HCT116 (cell line): ENCODE measurements around the gene SNTG2. TPM values are rescaled to one million over a fixed set of nuclear protein-coding genes. Genes with fewer than 3 reads are reported as not detected.

Experiments used
- ATAC-seq: fragments of 200-7000 bp; cut with Tn5 transposase; 2 replicates; pipeline ENCODE4 v1.9.1; 2020; ENCODE audit warnings: mild to moderate bottlenecking, moderate library complexity
- BruUV-seq: library from RNA; stranded (reverse); fragments of 400-500 nt; replicated peaks from 2 replicates; lab custom pipeline; 2021; lab: Mats Ljungman, UMichigan
- CTCF ChIA-PET: fragments of 300-600 bp; sonication (Branson Sonifier 250); formaldehyde crosslinking; loops from one replicate; lab custom pipeline; 2021; ENCODE audit warnings: antibody characterized with exemption; lab: Charles Lee
- POLR2A ChIA-PET: fragments of 300-600, 350-600 bp; sonication (Branson Sonifier 250); formaldehyde crosslinking; loops from one replicate; lab custom pipeline; 2021; ENCODE audit warnings: antibody characterized with exemption; lab: Charles Lee
- RAD21 ChIA-PET, 2 experiments: fragments of 300-600 bp; sonication (Branson Sonifier 250); formaldehyde crosslinking; loops; one replicate each; lab custom pipeline; 2023; ENCODE audit warnings: low total read pairs in 2 of 2; ENCODE audit not compliant: uncharacterized antibody in 2 of 2, unreplicated experiment in 2 of 2, low non-redundant PET in 1 of 2; lab: Charles Lee
- DNase-seq: peaks from one replicate; pipeline ENCODE4 v3.0.0-alpha.2; 2010; ENCODE audit warnings: low read depth, low spot score
- H2AFZ ChIP-seq: fragments of 200-600 bp; shearing (Covaris generic), sonication (generic); 2 replicates; pipeline ENCODE4 v1.6.1; 2017; ENCODE audit warnings: low read depth, mixed run types, mixed read lengths, antibody characterized with exemption, low read length; ENCODE audit not compliant: poor library complexity, severe bottlenecking
- H3K27ac ChIP-seq: 2 replicates; pipeline ENCODE4 v1.5.1; 2012; ENCODE audit warnings: low read depth, low read length
- H3K27me3 ChIP-seq: fragments of 200-600 bp; sonication (generic); 2 replicates; pipeline ENCODE4 v1.6.1; 2016; ENCODE audit warnings: mixed run types, low read length, mixed read lengths; ENCODE audit not compliant: insufficient read depth
- H3K36me3 ChIP-seq, 2 experiments: fragments of 200-500 bp in 1 of 2; fragments of 200-600 bp in 1 of 2; sonication (Bioruptor generic) in 1 of 2; sonication (generic) in 1 of 2; 2 replicates each; pipeline versions ENCODE4 v1.5.1 to v1.6.1; 2014 to 2016; ENCODE audit warnings: low read length in 2 of 2, inconsistent platforms in 1 of 2, mixed read lengths in 1 of 2, mixed run types in 1 of 2; ENCODE audit not compliant: insufficient read depth in 2 of 2, control insufficient read depth in 1 of 2
- H3K4me1 ChIP-seq, 2 experiments: fragments of 200-600 bp in 1 of 2; sonication (generic) in 1 of 2; 2 replicates each; pipeline versions ENCODE4 v1.5.1 to v1.6.1; 2012 to 2017; ENCODE audit warnings: low read length in 2 of 2, inconsistent platforms in 1 of 2, mild to moderate bottlenecking in 1 of 2, mixed read lengths in 1 of 2, mixed run types in 1 of 2, moderate library complexity in 1 of 2; ENCODE audit not compliant: insufficient read depth in 2 of 2, control insufficient read depth in 1 of 2
- H3K4me2 ChIP-seq: fragments of 200-600 bp; sonication (generic); 2 replicates; pipeline ENCODE4 v1.6.1; 2017; ENCODE audit warnings: mixed run types, low read length, mixed read lengths
- H3K4me3 ChIP-seq, 2 experiments: fragments of 200-600 bp in 1 of 2; sonication (generic) in 1 of 2; replicated peaks in 1 of 2; 2 replicates each; pipeline ENCODE4 v1.5.1; 2011 to 2016; ENCODE audit warnings: low read length in 2 of 2, control low read depth in 1 of 2, low read depth in 1 of 2, mild to moderate bottlenecking in 1 of 2, mixed read lengths in 1 of 2, mixed run types in 1 of 2
- H3K79me2 ChIP-seq: fragments of 200-600 bp; sonication (generic); 2 replicates; pipeline ENCODE4 v1.6.1; 2017; ENCODE audit warnings: mild to moderate bottlenecking, mixed run types, low read length, moderate library complexity, mixed read lengths; ENCODE audit not compliant: insufficient read depth
- H3K9ac ChIP-seq: fragments of 200-600 bp; sonication (generic); 2 replicates; pipeline ENCODE4 v1.6.1; 2016; ENCODE audit warnings: low read length, mixed read lengths
- H3K9me2 ChIP-seq: fragments of 200-600 bp; sonication (generic), shearing (Covaris generic); 2 replicates; pipeline ENCODE4 v1.6.1; 2017; ENCODE audit warnings: mixed run types, mild to moderate bottlenecking, moderate library complexity; ENCODE audit not compliant: insufficient read depth
- H3K9me3 ChIP-seq, 2 experiments: fragments of 200-500 bp in 1 of 2; fragments of 200-600 bp in 1 of 2; sonication (Bioruptor generic) in 1 of 2; sonication (generic) in 1 of 2; 2 replicates each; pipeline ENCODE4 v1.6.1; 2014 to 2017; ENCODE audit warnings: low read length in 2 of 2, mixed read lengths in 2 of 2, inconsistent platforms in 1 of 2, low read depth in 1 of 2, mild to moderate bottlenecking in 1 of 2, mixed run types in 1 of 2, moderate library complexity in 1 of 2; ENCODE audit not compliant: control insufficient read depth in 1 of 2, insufficient read depth in 1 of 2
- H4K20me1 ChIP-seq: fragments of 200-600 bp; sonication (generic), shearing (Covaris generic); 2 replicates; pipeline ENCODE4 v1.6.1; 2017; ENCODE audit warnings: mixed run types, mild to moderate bottlenecking, moderate library complexity; ENCODE audit not compliant: insufficient read depth
- CBX3 ChIP-seq: IDR thresholded peaks from 2 replicates; pipeline ENCODE4 v1.6.1; 2012; ENCODE audit warnings: low read depth
- CEBPB ChIP-seq: IDR thresholded peaks from 2 replicates; pipeline ENCODE4 v1.6.1; 2012; ENCODE audit warnings: low read depth
- ELF1 ChIP-seq: IDR thresholded peaks from 2 replicates; pipeline ENCODE4 v1.6.1; 2012; ENCODE audit warnings: low read depth, borderline replicate concordance
- EZH2 ChIP-seq: fragments of 200-600 bp; sonication (generic); IDR thresholded peaks from 2 replicates; pipeline ENCODE4 v1.6.1; 2017; ENCODE audit warnings: antibody characterized with exemption, mixed run types
- EZH2phosphoT487 ChIP-seq: fragments of 200-600 bp; IDR thresholded peaks from 2 replicates; pipeline ENCODE4 v1.6.1; 2018; ENCODE audit warnings: antibody characterized with exemption, borderline replicate concordance
- FOSL1 ChIP-seq: IDR thresholded peaks from 2 replicates; pipeline ENCODE4 v1.6.1; 2012; ENCODE audit warnings: low read depth
- JUND ChIP-seq: IDR thresholded peaks from 2 replicates; pipeline ENCODE4 v1.6.1; 2012
- POLR2A ChIP-seq: IDR thresholded peaks from 2 replicates; pipeline ENCODE4 v1.7.0; 2011; ENCODE audit warnings: borderline replicate concordance; ENCODE audit not compliant: insufficient read depth, insufficient read length; ENCODE audit errors: extremely low read depth
- RAD21 ChIP-seq: IDR thresholded peaks from 2 replicates; pipeline ENCODE4 v1.6.1; 2012; ENCODE audit warnings: low read depth, mild to moderate bottlenecking
- SP1 ChIP-seq: IDR thresholded peaks from 2 replicates; pipeline ENCODE4 v1.6.1; 2012; ENCODE audit warnings: low read depth
- SRF ChIP-seq: IDR thresholded peaks from 2 replicates; pipeline ENCODE4 v1.6.1; 2012; ENCODE audit warnings: low read depth
- TCF7L2 ChIP-seq: IDR thresholded peaks from 2 replicates; pipeline ENCODE4 v1.7.0; 2011; ENCODE audit warnings: borderline replicate concordance, inconsistent platforms; ENCODE audit not compliant: insufficient read depth, insufficient read length; ENCODE audit errors: extremely low read depth
- YY1 ChIP-seq: IDR thresholded peaks from 2 replicates; pipeline ENCODE4 v1.6.1; 2011; ENCODE audit warnings: low read length, low read depth, moderate library complexity, mild to moderate bottlenecking; ENCODE audit not compliant: insufficient replicate concordance; ENCODE audit errors: extremely low read depth
- ZFX ChIP-seq: fragments of 450-650 bp; IDR thresholded peaks from 2 replicates; pipeline ENCODE4 v1.6.1; 2017
- ZNF274 ChIP-seq: fragments of 200-500 bp; sonication (Bioruptor generic); IDR thresholded peaks from 2 replicates; pipeline ENCODE4 v1.6.1; 2014; ENCODE audit warnings: mild to moderate bottlenecking, low read depth, low read length, inconsistent platforms
- intact Hi-C: fragments of 100-400 bp; cut with micrococcal nuclease; formaldehyde crosslinking; loops from 2 replicates; pipeline ENCODE4 v1.10.0; 2022
- total RNA-seq: library from RNA; stranded (reverse); gene quantifications from one replicate; pipeline ENCODE4 v1.2.1, GENCODE V29; 2021; ENCODE audit not compliant: unreplicated experiment
- TF ChIP-seq, protein P1 (sequence below): IDR thresholded peaks from 2 replicates; pipeline ENCODE4 v1.6.1; 2012; ENCODE audit warnings: low read depth
- TF ChIP-seq, protein P2 (sequence below): IDR thresholded peaks from 2 replicates; pipeline ENCODE4 v1.6.1; 2012
- TF ChIP-seq, protein P3 (sequence below): IDR thresholded peaks from 2 replicates; pipeline ENCODE4 v1.6.1; 2011; ENCODE audit warnings: mild to moderate bottlenecking, low read length, moderate library complexity; ENCODE audit not compliant: insufficient replicate concordance; ENCODE audit errors: extremely low read depth

Gene SNTG2
- total RNA-seq, 1 experiment from 2014 or later, result not detected

DNA sequence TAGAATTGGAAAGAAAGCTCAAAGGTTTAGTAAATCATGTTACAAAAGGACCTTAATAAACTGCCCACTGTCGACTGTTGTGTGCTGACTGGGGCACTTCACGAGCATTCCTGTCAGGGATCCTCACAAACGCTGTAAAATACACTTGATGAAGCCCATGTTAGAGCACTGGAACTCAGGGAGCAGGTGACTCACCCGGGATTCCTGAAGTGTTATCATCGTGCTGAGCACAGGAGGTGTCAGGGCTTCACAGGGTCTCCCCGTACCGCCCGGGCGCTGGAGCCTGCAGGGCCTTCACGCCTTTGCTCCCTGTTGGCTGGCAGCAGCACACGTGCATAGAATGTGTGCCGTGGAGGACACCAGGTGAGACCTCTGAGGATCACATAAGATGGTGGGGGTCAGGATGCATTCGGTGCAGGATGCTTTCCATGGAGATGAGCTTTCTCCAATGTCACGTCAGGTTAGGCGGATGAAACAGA lies 187.3 kb downstream of the SNTG2 start:
- TF ChIP-seq SP1 (no peak), YY1 (no peak), JUND (no peak), CEBPB (no peak), POLR2A (no peak), CBX3 (no peak), FOSL1 (no peak), TCF7L2 (no peak), EZH2phosphoT487 (no peak), RAD21 (no peak), ZNF274 (no peak), ZFX (no peak), EZH2 (no peak), SRF (no peak), ELF1 (no peak)
- TF ChIP-seq, protein P1, sequence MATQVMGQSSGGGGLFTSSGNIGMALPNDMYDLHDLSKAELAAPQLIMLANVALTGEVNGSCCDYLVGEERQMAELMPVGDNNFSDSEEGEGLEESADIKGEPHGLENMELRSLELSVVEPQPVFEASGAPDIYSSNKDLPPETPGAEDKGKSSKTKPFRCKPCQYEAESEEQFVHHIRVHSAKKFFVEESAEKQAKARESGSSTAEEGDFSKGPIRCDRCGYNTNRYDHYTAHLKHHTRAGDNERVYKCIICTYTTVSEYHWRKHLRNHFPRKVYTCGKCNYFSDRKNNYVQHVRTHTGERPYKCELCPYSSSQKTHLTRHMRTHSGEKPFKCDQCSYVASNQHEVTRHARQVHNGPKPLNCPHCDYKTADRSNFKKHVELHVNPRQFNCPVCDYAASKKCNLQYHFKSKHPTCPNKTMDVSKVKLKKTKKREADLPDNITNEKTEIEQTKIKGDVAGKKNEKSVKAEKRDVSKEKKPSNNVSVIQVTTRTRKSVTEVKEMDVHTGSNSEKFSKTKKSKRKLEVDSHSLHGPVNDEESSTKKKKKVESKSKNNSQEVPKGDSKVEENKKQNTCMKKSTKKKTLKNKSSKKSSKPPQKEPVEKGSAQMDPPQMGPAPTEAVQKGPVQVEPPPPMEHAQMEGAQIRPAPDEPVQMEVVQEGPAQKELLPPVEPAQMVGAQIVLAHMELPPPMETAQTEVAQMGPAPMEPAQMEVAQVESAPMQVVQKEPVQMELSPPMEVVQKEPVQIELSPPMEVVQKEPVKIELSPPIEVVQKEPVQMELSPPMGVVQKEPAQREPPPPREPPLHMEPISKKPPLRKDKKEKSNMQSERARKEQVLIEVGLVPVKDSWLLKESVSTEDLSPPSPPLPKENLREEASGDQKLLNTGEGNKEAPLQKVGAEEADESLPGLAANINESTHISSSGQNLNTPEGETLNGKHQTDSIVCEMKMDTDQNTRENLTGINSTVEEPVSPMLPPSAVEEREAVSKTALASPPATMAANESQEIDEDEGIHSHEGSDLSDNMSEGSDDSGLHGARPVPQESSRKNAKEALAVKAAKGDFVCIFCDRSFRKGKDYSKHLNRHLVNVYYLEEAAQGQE, result no peak
- TF ChIP-seq, protein P2, sequence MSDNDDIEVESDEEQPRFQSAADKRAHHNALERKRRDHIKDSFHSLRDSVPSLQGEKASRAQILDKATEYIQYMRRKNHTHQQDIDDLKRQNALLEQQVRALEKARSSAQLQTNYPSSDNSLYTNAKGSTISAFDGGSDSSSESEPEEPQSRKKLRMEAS, result no peak
- TF ChIP-seq, protein P3, sequence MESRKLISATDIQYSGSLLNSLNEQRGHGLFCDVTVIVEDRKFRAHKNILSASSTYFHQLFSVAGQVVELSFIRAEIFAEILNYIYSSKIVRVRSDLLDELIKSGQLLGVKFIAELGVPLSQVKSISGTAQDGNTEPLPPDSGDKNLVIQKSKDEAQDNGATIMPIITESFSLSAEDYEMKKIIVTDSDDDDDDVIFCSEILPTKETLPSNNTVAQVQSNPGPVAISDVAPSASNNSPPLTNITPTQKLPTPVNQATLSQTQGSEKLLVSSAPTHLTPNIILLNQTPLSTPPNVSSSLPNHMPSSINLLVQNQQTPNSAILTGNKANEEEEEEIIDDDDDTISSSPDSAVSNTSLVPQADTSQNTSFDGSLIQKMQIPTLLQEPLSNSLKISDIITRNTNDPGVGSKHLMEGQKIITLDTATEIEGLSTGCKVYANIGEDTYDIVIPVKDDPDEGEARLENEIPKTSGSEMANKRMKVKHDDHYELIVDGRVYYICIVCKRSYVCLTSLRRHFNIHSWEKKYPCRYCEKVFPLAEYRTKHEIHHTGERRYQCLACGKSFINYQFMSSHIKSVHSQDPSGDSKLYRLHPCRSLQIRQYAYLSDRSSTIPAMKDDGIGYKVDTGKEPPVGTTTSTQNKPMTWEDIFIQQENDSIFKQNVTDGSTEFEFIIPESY, result no peak
- H4K20me1 ChIP-seq, result no peaks in the 10 kb centered on the region
- ChIA-PET RAD21 (no interaction called here), CTCF (no interaction called here), POLR2A (no interaction called here)
- H3K4me3 ChIP-seq, result no peak overlapping the region
- H3K4me1 ChIP-seq, result no peaks in the 10 kb centered on the region
- H2AFZ ChIP-seq, result no peak overlapping the region
- BruUV-seq, result no TSS peak
- H3K36me3 ChIP-seq, result no peaks in the 10 kb centered on the region
- no peak overlapping the region for H3K27ac ChIP-seq
- no peak overlapping the region for H3K9ac ChIP-seq
- H3K9me3 ChIP-seq, result no peaks in the 10 kb centered on the region
- no peak for ATAC-seq
- no peak for DNase-seq
- no peaks in the 10 kb centered on the region for H3K9me2 ChIP-seq
- intact Hi-C loops, result no loop called here
- H3K79me2 ChIP-seq, result no peaks in the 10 kb centered on the region
- H3K4me2 ChIP-seq, result no peak overlapping the region
- H3K27me3 ChIP-seq, result peaks cover 3% of the 10 kb centered on the region; the same call in 1 of the 2 replicates
